Kidney (tissue), 14 donors: Measurements from ENCODE around the gene AKR7A2. TPM values are rescaled to one million over a fixed set of nuclear protein-coding genes. Genes with fewer than 3 reads are reported as not detected.

ENCODE experiments used
- DNase-seq, 5 donors: peaks; one replicate each; pipeline ENCODE4 v3.0.0-alpha.2; 2013 to 2020
- FAIRE-seq: peaks from 2 replicates; lab custom pipeline; 2012; peaks lifted over from hg19 to GRCh38; lab: Jason Lieb, UNC
- H3K27ac ChIP-seq, 2 donors: one replicate each; pipeline ENCODE4 v1.7.0; 2013; ENCODE audit warnings: low read depth in 2 of 2, low read length in 2 of 2, inconsistent platforms in 1 of 2
- H3K27me3 ChIP-seq: one replicate; pipeline ENCODE4 v1.7.1; 2013; ENCODE audit warnings: low read length, inconsistent platforms; ENCODE audit not compliant: control insufficient read depth, insufficient read depth
- H3K36me3 ChIP-seq, 3 donors: one replicate each; pipeline versions ENCODE4 v1.7.0 to v1.7.1; 2013; ENCODE audit warnings: low read length in 3 of 3, control low read depth in 1 of 3, inconsistent platforms in 1 of 3; ENCODE audit not compliant: insufficient read depth in 3 of 3, control insufficient read depth in 2 of 3
- H3K4me1 ChIP-seq, 3 donors: one replicate each; pipeline versions ENCODE4 v1.7.0 to v1.7.1; 2013; ENCODE audit warnings: low read length in 3 of 3, inconsistent platforms in 1 of 3, low read depth in 1 of 3; ENCODE audit not compliant: control insufficient read depth in 2 of 3, insufficient read depth in 2 of 3
- H3K4me3 ChIP-seq, 3 donors: one replicate each; pipeline versions ENCODE4 v1.7.0 to v1.8.1; 2013; ENCODE audit warnings: low read length in 3 of 3, control low read depth in 1 of 3, inconsistent platforms in 1 of 3
- H3K9ac ChIP-seq, 3 donors: one replicate each; pipeline versions ENCODE4 v1.7.0 to v1.7.1; 2013; ENCODE audit warnings: low read length in 3 of 3, control low read depth in 1 of 3, inconsistent platforms in 1 of 3
- H3K9me3 ChIP-seq, 3 donors: one replicate each; pipeline versions ENCODE4 v1.7.0 to v1.7.1; 2013; ENCODE audit warnings: low read length in 3 of 3, control low read depth in 1 of 3, inconsistent platforms in 1 of 3; ENCODE audit not compliant: control insufficient read depth in 2 of 3, insufficient read depth in 1 of 3
- intact Hi-C: fragments of 100-400 bp; cut with DNase I; formaldehyde crosslinking; loops from one replicate; pipeline ENCODE4 v1.11.1; 2022
- polyA plus RNA-seq: library from polyadenylated mRNA; stranded (reverse); fragments of 350-450 nt; fragmentation: Illumina TruSeq; extraction: RNeasy Lipid Tissue Mini Kit (QIAGEN cat#74804); gene quantifications from one replicate; pipeline ENCODE4 v1.2.3, GENCODE V29; 2014; ENCODE audit warnings: low read depth, low replicate concordance; ENCODE audit not compliant: insufficient read depth
- total RNA-seq: library from RNA; stranded (reverse); fragmentation: NEBNext Ultra II Directional; extraction: Animal tissue kit (Norgen Biotek cat#: 25700); gene quantifications from one replicate; pipeline ENCODE4 v1.2.1, GENCODE V29; 2021
- TF ChIP-seq, protein P1 (sequence below): IDR thresholded peaks from 3 replicates; pipeline ENCODE4 v1.5.1; 2012; ENCODE audit warnings: mild to moderate bottlenecking, moderate library complexity, borderline replicate concordance; ENCODE audit not compliant: insufficient read depth; ENCODE audit errors: extremely low read depth
- donor health status: control.
- donor health status: control.
- donor health status: control.
- donor health status: control.
- donor health status: control.
- donor health status: DM: yes; HTN: yes; CAD: no.
- donor health status: Normal renal cell carcinoma (clear cell type).

AKR7A2 gene
- total and polyA plus RNA-seq, 2 donors from 2014 or later = 53.1 to 139 TPM

DNA sequence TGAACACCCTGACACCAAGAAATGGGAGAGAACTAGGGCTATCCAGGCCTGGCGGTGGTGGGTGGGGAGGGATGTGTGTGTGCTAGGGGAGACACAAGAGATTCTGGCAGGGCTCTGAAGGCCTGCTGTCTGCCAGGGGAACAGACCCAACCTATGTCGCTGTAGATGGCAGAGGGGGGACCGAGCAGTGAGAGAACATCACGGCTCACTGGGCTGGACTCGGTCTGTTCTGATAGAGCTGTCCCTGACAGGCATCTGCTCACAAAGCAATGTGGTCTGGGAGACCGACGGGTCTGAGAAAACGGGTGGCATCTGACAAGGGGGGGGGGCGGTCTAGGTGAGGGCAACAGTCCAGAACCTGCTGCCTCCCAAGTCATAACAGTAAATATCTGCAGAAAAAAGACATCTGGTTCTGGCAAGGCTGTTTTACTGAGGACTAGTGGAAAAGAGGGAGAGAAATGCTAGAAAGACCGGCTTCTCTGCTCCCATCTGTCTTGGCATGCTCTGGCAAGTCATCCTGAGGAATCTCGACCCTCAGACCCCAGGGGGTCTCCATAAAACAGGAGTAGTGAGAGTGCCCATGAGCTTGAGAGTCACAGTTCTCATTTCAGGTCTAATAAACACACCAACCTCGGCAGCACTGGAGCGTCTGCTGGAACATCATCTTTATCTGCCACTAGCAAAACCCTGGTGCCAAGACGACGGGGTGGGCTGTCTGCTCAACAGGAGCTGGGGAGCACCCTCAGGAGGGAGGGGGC, 36.7 kb upstream of the AKR7A2 start:
- no peak for FAIRE-seq
- no peak overlapping the region for H3K9ac ChIP-seq
- peak in 1 of 5 donors; percentile 57 for DNase-seq
- peaks cover 0 to 19% (median 4%) of the 10 kb centered on the region in 3 donors for H3K36me3 ChIP-seq
- no peak overlapping the region for H3K27ac ChIP-seq
- no peak overlapping the region for H3K4me3 ChIP-seq
- no peaks in the 10 kb centered on the region for H3K4me1 ChIP-seq
- TF ChIP-seq, protein P1, sequence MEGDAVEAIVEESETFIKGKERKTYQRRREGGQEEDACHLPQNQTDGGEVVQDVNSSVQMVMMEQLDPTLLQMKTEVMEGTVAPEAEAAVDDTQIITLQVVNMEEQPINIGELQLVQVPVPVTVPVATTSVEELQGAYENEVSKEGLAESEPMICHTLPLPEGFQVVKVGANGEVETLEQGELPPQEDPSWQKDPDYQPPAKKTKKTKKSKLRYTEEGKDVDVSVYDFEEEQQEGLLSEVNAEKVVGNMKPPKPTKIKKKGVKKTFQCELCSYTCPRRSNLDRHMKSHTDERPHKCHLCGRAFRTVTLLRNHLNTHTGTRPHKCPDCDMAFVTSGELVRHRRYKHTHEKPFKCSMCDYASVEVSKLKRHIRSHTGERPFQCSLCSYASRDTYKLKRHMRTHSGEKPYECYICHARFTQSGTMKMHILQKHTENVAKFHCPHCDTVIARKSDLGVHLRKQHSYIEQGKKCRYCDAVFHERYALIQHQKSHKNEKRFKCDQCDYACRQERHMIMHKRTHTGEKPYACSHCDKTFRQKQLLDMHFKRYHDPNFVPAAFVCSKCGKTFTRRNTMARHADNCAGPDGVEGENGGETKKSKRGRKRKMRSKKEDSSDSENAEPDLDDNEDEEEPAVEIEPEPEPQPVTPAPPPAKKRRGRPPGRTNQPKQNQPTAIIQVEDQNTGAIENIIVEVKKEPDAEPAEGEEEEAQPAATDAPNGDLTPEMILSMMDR = no peak
- intact Hi-C loops = no loop called here
- H3K27me3 ChIP-seq = no peaks in the 10 kb centered on the region
- no peaks in the 10 kb centered on the region for H3K9me3 ChIP-seq

DNA sequence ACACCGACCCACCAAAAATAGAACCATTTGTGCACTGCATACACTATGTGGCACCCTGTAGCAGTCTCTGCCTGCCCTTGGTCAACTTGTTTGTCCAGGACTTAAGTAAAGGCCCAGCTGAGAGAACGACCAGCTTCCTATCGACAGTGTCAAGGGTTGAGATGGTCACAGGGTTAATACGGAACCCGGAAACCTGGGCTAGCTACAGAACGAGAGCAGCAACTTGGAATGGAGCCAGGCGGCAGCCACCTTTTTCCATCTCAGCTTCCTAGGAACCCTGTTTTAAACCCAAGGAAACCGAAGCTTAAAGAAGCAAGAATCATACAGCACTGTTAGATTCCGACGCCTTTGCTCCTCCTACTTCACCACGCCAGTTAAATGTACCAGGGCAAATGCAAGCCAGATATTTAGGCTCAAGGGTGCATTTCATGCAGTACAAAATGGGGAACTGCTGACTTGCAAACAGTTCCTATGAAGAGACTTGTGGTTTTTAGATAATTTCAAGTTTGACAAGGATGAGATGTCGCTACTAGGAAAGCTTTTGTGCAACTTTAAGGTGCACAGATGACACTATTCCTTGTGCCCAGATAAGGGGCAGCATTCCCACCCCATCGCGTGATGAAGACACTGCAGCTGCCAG, 35.7 kb upstream of the AKR7A2 start:
- no peak for FAIRE-seq
- Histone ChIP-seq H3K9ac (no peak overlapping the region), H3K36me3 (peaks cover 0 to 22% (median 4%) of the 10 kb centered on the region in 3 donors), H3K27ac (no peak overlapping the region), H3K4me1 (no peaks in the 10 kb centered on the region), H3K4me3 (no peak overlapping the region), H3K27me3 (no peaks in the 10 kb centered on the region), H3K9me3 (no peaks in the 10 kb centered on the region)
- DNase-seq = no peak
- intact Hi-C loops = no loop called here
- TF ChIP-seq, protein P1 = no peak

DNA sequence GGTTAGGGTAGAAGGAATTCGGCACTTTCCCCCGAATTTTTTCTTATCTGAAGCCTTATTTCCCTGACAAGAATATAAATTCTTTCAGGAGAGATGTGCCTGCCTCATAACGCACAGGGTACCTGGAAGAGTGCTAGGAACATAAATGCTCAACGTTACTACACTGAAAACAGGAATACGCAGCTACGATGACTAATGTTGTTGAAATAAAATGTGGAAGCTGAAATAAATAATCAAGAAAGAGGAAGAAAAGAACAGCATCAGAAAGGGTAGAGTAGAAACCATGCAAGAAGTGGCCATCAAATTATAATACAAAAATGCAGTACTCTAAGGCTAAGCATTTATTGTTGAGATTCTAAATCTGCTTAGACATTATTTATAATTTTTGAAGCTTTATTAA, 34.1 kb upstream of the AKR7A2 start:
- DNase-seq (no peak), FAIRE-seq (no peak)
- peaks cover 0 to 3% (median 0%) of the 10 kb centered on the region in 3 donors for H3K4me1 ChIP-seq
- TF ChIP-seq, protein P1 = no peak
- peaks cover 0 to 24% (median 4%) of the 10 kb centered on the region in 3 donors for H3K36me3 ChIP-seq
- H3K4me3 ChIP-seq = no peak overlapping the region
- no peaks in the 10 kb centered on the region for H3K27me3 ChIP-seq
- H3K9ac ChIP-seq = no peak overlapping the region
- no peak overlapping the region for H3K27ac ChIP-seq
- no peaks in the 10 kb centered on the region for H3K9me3 ChIP-seq
- intact Hi-C loops = no loop called here
